Colonic mucosa (tissue), 4 donors: ENCODE data around the gene PPIL1. TPM values are rescaled to one million over a fixed set of nuclear protein-coding genes. Genes with fewer than 3 reads are reported as not detected.
A peak's percentile ranks its signal among the peaks of the same experiment; 100 is the strongest.
"Not testable (repeated sequence)": the region's sequence is repeated elsewhere in the genome, so short reads cannot be mapped to it uniquely, and the experiment has no call there.

Experiments used
- DNase-seq: peaks from one replicate; pipeline ENCODE4 v3.0.0-alpha.2; 2020
- H3K27ac ChIP-seq: fragments of 200-600 bp; one replicate; pipeline ENCODE4 v1.8.0; 2021
- H3K27me3 ChIP-seq: fragments of 200-600 bp; one replicate; pipeline ENCODE4 v1.8.0; 2021
- H3K36me3 ChIP-seq: fragments of 200-600 bp; one replicate; pipeline ENCODE4 v1.8.0; 2021
- H3K4me1 ChIP-seq: fragments of 200-600 bp; one replicate; pipeline ENCODE4 v1.8.0; 2021; ENCODE audit warnings: mild to moderate bottlenecking
- H3K4me3 ChIP-seq: fragments of 200-600 bp; one replicate; pipeline ENCODE4 v1.8.0; 2021
- H3K9ac ChIP-seq, 2 donors: one replicate each; pipeline ENCODE4 v1.7.0; 2013; ENCODE audit warnings: control low read depth in 2 of 2, low read depth in 2 of 2, low read length in 2 of 2
- H3K9me3 ChIP-seq: fragments of 200-600 bp; one replicate; pipeline ENCODE4 v1.8.0; 2021
- intact Hi-C: fragments of 100-400 bp; cut with DNase I; formaldehyde crosslinking; loops from one replicate; pipeline ENCODE4 v1.14.1; 2022
- total RNA-seq, 2 donors: library from RNA; stranded (reverse); fragmentation: NEBNext Ultra II Directional in 1 of 2; extraction: Animal tissue kit (Norgen Biotek cat#: 25700) in 1 of 2; gene quantifications; one replicate each; pipeline ENCODE4 v1.2.1, GENCODE V29; 2021
- TF ChIP-seq, protein P1 (sequence below): fragments of 200-600 bp; IDR thresholded peaks from one replicate; pipeline ENCODE4 v1.8.0; 2022; ENCODE audit warnings: antibody characterized with exemption, mild to moderate bottlenecking
- donor health status: healthy.
- donor health status: DM: no; HTN: no; CAD: no.
- donor health status: DM: no; HTN: no; CAD: no.

The PPIL1 gene
- total RNA-seq, 2 donors from 2014 or later, result 9.9 to 23.6 TPM

DNA sequence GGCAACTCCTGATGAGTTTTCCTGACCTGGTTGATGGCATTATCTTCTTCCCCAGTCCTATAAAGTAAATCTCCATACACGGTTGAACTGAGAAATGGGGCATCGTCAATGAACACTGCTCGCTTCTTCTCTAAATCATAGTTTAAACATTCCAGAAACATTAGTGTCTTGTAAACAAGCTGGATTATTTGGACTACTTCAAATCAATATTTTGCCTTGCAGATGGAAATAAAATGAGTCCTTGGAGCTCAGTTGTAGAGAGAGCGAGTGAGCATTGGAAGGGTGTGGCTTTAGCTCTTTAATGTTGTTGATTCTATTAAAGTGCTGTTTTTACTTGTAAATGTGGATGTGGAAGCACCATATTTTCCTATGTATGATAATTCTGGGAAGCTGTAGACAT is 29.5 kb upstream of the PPIL1 start:
- TF ChIP-seq, protein P1, sequence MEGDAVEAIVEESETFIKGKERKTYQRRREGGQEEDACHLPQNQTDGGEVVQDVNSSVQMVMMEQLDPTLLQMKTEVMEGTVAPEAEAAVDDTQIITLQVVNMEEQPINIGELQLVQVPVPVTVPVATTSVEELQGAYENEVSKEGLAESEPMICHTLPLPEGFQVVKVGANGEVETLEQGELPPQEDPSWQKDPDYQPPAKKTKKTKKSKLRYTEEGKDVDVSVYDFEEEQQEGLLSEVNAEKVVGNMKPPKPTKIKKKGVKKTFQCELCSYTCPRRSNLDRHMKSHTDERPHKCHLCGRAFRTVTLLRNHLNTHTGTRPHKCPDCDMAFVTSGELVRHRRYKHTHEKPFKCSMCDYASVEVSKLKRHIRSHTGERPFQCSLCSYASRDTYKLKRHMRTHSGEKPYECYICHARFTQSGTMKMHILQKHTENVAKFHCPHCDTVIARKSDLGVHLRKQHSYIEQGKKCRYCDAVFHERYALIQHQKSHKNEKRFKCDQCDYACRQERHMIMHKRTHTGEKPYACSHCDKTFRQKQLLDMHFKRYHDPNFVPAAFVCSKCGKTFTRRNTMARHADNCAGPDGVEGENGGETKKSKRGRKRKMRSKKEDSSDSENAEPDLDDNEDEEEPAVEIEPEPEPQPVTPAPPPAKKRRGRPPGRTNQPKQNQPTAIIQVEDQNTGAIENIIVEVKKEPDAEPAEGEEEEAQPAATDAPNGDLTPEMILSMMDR, result no peak
- H3K36me3 ChIP-seq, result peaks cover 5% of the 10 kb centered on the region

DNA sequence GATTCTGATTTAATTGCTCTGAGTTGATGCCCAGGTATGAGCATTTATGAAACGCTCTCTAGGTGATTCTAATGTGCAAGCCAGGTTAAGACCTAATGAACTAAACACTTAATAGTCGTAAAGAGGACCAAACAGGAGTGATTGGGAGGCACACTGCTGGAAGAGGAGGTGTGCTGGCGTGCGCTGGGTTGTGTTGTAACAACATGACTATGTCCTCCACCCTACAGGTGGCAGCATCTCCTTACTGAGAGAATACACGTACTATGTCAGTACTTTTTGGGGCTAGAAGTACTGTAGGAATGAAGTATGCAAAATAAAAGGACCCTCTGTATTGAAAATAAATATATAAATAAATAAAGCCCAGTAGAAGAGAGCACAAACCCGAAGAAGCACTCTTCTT is 23.0 kb upstream of the PPIL1 start:
- TF ChIP-seq, protein P1, result no peak
- H3K36me3 ChIP-seq, result peaks cover 5% of the 10 kb centered on the region
- H3K9me3 ChIP-seq, result no peaks in the 10 kb centered on the region
- DNase-seq, result no peak
- no peak overlapping the region for H3K9ac ChIP-seq
- no peaks in the 10 kb centered on the region for H3K4me1 ChIP-seq
- H3K27ac ChIP-seq, result no peak overlapping the region
- H3K4me3 ChIP-seq, result no peak overlapping the region
- intact Hi-C loops, result loop anchor here (5.0 kb wide), 1 partner anchor 80 kb away; no protein-coding TSS in a partner anchor
- H3K27me3 ChIP-seq, result no peaks in the 10 kb centered on the region

More for the DNA sequence above, 29.5 kb upstream of the PPIL1 start:
- Histone ChIP-seq H3K9me3 (no peaks in the 10 kb centered on the region), H3K27me3 (no peaks in the 10 kb centered on the region), H3K4me3 (no peak overlapping the region), H3K4me1 (no peaks in the 10 kb centered on the region), H3K9ac (no peak overlapping the region), H3K27ac (peak overlapping the region; percentile 50)
- no peak for DNase-seq
- intact Hi-C loops, result no loop called here

DNA sequence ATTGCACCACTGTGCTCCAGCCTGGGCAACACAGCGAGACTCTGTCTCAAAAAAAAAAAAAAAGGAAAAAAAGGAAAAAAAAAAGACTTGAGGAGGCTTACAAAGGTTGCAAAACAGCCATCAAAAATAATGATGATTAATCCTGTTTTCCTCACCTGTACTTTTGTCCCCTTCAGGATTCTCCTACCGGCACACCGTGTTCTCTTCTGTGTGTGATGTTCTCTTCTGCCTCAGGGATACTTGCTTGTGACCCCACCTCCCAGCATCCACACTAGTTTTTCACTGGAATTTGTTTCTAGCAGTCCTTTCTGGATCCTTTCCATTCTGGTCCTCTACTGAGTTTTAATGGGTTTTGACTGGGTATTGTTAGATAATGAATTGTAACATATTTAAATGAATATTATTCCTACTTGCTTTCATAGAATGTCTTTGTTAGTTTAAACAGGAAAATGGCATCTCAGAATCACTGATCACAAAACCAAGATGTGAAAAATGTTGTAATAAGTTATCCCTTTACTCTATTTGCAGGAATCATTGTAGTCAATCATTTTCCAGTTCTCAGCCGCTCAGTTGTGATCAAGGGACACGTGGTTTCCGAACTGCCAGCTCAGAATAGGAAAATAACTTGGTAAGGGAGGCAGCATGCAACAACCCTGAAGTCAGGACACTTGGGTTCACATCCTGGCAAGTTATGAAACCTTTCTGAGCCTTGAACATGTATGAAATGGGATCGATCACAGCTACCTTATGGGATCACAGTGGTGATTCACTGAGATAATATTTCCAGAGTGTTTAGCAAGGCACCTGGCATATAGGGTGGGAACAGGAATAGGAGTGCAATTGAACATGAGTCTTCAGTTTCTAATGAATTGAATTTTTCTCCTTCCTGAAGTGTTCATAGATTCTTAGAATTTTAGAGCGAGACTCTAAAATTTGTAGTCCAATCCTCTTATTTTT is 19.7 kb upstream of the PPIL1 start:
- Histone ChIP-seq H3K9me3 (no peaks in the 10 kb centered on the region), H3K4me3 (no peak overlapping the region), H3K4me1 (no peaks in the 10 kb centered on the region), H3K27me3 (no peaks in the 10 kb centered on the region), H3K9ac (no peak overlapping the region), H3K36me3 (no peaks in the 10 kb centered on the region), H3K27ac (no peak overlapping the region)
- TF ChIP-seq, protein P1, result no peak
- intact Hi-C loops, result no loop called here
- no peak for DNase-seq

DNA sequence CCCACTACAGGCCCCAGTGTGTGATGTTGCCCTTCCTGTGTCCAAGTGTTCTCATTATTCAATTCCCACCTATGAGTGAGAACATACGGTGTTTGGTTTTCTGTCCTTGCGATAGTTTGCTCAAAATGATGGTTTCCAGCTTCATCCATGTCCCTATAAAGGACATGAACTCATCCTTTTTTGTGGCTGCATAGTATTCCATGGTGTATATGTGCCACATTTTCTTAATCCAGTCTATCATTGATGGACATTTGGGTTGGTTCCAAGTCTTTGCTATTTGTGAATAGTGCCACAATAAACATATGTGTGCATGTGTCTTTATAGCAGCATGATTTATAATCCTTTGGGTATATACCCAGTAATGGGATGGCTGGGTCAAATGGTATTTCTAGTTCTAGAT is 16.6 kb upstream of the PPIL1 start:
- H3K4me3 ChIP-seq, H3K9ac ChIP-seq: not testable (repeated sequence)

GRCh38 chr6:36890112-36890663 is 15.6 kb upstream of the PPIL1 start:
- no peak overlapping the region for H3K4me3 ChIP-seq
- H3K9ac ChIP-seq, result no peak overlapping the region
- H3K9me3 ChIP-seq, result no peaks in the 10 kb centered on the region
- no peaks in the 10 kb centered on the region for H3K4me1 ChIP-seq
- TF ChIP-seq, protein P1, result no peak
- no peaks in the 10 kb centered on the region for H3K27me3 ChIP-seq
- DNase-seq, result no peak
- H3K27ac ChIP-seq, result no peak overlapping the region
- H3K36me3 ChIP-seq, result no peaks in the 10 kb centered on the region
- intact Hi-C loops, result no loop called here

More for the DNA sequence above, 16.6 kb upstream of the PPIL1 start:
- intact Hi-C loops, H3K9me3 ChIP-seq, H3K4me1 ChIP-seq, H3K27ac ChIP-seq, DNase-seq, H3K27me3 ChIP-seq, H3K36me3 ChIP-seq: not testable (repeated sequence)
